ENCODE data around the gene DDIAS.
"Not testable (repeated sequence)": the region's sequence is repeated elsewhere in the genome, so short reads cannot be mapped to it uniquely, and the experiment has no call there.

The DDIAS gene, protein sequence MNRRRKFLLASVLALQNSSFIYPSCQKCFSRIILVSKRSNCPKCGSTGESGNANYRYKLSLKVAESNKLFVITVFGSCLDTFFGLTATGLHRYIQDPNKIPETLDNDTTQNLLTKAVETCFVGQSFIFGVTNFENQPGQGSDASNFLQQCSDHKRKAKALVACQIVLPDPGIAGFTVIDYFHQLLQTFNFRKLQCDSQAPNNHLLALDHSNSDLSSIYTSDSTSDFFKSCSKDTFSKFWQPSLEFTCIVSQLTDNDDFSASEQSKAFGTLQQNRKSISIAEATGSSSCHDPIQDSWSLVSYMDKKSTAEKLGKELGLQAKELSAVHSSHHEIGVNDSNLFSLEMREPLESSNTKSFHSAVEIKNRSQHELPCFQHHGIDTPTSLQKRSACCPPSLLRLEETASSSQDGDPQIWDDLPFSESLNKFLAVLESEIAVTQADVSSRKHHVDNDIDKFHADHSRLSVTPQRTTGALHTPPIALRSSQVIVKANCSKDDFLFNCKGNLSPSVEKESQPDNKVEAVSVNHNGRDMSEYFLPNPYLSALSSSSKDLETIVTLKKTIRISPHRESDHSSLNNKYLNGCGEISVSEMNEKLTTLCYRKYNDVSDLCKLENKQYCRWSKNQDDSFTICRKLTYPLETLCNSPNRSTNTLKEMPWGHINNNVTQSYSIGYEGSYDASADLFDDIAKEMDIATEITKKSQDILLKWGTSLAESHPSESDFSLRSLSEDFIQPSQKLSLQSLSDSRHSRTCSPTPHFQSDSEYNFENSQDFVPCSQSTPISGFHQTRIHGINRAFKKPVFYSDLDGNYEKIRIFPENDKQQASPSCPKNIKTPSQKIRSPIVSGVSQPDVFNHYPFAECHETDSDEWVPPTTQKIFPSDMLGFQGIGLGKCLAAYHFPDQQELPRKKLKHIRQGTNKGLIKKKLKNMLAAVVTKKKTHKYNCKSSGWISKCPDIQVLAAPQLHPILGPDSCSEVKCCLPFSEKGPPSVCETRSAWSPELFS

DNA sequence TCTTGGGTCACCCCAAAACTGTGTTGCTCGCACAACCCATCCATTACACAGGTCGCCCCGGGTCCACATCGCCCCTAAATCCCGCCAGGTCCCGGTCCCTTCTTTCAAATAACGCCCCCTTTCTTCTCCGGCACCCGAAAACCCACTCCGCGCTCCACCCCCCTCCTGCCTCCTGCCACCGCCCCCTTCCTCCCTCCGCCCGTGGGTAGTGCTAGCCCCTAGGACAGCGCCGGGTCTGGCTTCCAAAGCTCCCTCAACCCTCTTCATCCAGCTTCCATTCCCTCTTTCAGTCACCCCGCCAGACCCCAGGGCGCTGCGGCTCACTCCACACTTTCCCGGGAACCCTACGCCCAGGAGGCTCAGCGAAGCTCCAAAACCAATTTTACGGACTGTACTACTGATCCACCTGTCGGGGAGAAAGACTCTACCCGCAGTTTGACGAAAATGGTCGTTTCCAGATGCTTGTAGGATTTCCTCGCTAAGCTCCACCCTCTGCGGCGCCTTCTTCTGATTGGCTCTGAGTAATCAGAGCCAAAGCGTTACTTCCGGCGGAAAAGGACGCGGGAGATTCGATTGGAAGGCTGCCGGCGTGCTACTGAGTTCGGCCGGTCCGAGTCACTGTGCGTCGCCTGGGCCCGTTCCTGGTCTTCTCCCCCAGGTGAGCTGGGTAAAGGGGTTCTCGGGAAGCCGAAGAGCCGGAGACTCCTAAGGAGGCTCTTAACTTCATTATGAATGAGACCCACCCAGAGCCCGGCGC, at the start of gene DDIAS:
TSS of gene DDIAS (plus strand) at position 572 of the 757 bp plus-strand sequence. CDS start 13,003 bp downstream, outside the sequence.
- DNase-seq: peak; percentile 58

DNA sequence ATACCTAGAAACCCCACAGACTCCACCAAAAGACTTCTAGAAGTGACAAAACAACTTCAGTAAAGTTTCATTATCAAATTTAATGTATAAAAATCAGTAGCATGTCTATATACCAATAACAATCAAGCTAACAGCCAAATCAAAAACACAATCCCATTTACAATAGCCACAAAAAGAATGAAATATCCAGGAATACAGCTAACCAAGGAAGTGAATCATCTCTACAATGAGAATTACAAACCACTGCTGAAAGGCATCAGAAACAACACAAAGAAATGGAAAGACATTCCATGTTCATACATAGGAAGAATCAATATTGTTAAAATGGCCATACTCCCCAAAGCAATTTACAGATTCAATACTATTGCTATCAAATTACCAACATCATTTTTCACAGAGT, 47.3 kb upstream of the DDIAS start:
- DNase-seq: no peak

DNA sequence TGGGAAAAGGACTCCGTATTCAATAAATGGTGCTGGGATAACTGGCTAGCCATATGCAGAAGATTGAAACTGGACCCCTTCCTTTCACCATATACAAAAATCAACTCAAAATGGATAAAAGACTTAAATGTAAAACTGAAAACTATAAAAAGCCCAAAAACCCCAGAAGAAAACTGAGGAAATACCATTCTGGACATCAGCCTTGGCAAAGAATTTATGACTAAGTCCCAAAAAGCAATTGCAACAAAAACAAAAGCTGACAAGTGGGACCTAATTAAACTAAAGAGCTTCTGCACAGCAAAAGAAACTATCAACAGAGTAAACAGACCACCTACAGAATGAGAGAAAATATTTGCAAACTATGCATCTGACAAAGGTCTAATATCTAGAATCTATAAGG, 46.6 kb upstream of the DDIAS start:
- not testable (repeated sequence) for DNase-seq

DNA sequence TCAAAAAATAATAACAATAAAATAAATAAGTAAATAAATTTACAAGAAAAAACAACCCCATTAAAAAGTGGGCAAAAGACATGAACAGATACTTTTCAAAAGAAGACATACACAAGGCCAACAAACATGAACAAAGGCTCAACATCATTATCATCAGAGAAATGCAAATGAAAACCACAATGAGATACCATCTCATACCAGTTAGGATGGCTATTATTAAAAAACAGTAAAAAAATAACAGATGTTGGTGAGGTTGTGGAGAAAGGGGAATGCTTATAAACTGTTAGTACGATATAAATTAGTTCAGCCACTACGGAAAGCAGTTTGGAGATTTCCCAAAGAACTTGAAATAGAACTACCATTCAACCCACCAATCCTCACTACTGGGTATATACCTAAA, 45.9 kb upstream of the DDIAS start:
- no peak for DNase-seq

DNA sequence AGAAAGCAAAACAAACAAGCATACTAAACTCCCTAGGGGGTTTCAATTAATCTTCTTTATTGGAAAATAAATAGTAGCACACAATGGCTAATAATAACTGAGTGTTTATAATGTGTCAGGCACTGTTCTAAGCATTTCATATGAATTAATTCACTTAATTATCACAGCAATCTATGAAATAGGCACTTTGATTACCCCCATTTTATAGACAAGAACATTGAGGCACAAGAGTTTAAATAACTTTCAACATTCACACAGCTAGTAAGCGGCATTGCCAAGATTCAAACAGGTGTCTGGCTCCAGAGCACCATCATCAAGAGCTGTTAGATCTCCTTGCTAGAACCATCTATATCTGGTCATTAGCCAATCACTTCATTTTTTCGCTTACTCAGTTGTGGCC, 44.4 kb upstream of the DDIAS start:
- DNase-seq: no peak

DNA sequence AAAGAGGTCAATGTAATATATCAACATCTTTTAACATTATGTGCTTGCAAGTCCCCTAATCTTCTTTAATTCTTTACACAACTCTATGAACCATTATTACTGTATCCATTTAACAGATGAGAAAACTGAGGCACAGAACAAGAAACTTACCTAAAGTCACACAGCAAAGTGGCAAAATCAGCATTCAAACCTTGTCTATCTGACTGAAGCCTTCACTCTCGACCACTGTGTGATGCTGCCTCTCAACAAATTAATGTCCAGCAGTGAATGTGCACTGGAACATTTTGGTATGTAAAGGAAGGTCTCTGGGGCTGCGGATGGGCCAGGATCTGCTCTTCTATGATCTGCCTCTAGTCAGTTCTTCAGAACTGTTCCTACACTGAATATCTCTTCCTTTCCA, 43.4 kb upstream of the DDIAS start:
- no peak for DNase-seq

DNA sequence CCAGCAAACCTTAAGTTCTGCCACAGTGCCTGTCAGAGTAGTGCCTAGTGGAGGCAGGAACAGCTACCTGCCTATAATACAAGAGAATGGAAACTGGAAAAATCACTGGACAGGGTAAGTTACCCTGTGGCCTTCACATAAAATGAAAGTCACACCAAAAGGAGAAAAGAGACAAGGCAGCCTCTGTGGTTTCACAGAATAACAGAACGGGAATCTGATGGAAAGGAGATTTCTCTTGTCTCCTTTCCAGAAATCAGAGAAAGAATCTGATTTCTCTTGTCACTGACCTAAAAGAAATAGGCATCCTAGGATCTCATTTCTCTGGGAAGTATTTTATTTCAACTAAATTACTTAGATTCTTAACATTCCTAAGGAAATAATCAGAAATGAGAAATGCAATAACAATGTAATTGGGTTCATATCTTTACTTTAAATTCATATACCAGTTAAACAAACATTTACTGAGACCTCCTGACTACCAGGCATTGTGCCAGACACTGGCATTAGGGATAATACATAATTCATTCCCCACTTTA, 42.9 kb upstream of the DDIAS start:
- DNase-seq: no peak

DNA sequence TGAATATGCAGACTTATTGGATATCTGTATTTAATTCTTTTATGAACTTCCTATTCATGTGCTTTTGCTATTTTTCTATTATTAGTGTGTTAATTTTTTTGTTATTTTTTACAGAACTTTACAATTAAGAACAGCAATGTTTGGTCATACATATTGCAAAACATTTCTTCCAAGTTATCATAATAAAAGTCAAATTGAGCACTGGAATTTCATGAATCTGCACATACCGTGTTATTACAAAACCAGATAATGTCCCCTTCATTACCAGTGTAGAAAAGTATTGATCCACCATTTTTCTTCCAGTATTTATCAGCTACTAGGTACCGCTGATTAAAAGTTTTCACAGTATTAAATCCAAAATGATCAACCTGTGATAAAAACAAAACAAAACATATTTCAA, 41.8 kb upstream of the DDIAS start:
- no peak for DNase-seq

DNA sequence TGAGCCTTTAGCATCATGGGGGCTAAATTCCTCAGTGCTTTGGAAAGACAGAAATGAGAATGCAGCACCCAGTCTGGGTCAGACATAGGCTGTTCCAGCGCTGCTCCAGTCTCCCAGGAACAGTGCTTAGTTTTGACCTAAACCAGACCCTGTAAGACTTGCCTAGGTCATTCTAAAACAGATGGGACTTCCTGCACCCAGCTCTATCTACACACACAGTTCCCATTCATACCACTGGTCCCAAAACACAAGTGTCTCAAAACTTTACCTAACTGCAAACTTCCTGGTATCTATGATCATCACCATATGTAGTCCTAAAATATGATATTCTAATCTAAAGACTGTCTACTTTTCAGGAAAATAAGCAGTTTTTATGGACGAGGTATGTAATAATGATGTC, 39.2 kb upstream of the DDIAS start:
- DNase-seq: no peak

DNA sequence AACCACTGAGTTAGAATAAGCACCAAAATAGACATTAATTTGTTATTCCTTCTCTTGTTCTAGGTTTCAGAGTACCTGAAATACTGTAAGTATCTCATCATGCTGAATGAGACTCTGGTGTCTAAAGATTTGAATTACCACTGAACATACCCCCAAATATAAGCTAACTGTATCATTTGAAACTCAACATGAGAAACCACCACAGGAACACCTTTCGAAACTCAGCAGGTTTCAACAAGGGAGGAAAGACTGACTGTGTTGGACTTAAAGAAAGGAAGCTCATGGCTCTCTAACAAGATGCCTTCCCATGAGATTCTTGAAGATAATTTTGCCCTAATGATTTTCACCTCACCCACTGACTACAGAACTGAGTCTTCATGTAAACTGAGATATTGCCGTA, 38.3 kb upstream of the DDIAS start:
- DNase-seq: no peak

DNA sequence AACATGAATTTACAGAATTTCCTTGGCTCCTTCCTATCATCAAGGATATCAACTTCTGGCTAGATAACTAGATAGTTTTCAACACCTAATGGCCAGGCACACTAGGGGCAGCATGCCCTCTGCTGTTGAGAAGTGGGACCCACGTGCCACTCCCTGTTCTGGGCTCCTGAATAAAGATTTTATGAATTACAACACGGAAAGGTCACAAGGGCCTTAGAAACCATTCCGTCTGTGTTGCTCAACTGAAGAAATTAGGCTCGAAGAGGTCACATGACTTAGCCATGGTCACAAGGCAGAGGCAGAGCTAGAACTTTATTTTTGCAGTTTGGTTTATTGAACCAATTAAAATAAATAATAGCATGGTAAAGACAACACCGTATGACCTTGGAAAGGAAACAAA, 37.3 kb upstream of the DDIAS start:
- peak; percentile 12 for DNase-seq

DNA sequence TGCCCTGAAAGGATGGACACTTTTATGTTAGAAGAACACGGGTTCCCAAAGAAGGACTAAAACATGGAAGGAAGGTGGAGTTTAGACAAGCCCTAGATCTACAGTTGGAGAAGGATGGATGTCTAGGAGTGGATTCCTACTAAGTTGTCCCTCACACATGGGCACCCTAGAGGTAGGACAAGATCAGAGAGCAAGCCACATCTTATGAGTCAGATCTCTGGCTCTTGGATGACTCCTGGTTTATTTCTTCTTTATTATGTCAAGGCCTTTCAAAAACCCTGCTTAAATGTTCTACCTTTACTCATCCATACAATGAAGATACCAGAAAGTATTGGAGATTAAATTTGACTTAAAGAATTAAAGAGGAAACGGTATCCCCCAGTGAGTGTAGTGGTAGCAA, 35.7 kb upstream of the DDIAS start:
- no peak for DNase-seq

DNA sequence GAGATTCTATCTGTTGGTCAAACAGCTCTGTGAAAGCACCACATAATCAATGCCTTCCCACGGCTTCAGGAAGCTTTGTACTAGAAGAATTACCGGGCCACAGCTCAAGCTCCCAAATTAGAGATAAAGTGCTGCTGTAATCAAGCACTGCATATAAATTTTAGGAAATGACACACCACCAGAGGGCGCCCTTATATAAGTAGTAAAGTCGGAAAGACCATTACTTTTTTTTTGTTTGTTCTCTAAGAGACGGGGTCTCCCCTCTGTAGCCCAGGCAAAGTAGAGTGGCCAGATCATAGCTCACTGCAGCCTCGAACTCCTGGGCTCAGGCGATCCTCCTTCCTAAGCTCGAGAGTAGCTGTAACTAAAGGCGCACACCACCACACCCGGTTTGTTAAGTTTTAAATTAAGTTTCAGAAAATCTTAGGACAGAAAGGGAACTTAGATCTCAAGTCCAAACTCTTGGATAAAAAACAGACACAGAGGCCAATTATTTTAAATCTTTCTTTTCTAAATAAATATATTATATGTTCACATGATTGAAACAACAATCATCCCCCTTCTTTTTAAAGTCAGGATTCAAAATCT, 33.9 kb upstream of the DDIAS start:
- DNase-seq: no peak

DNA sequence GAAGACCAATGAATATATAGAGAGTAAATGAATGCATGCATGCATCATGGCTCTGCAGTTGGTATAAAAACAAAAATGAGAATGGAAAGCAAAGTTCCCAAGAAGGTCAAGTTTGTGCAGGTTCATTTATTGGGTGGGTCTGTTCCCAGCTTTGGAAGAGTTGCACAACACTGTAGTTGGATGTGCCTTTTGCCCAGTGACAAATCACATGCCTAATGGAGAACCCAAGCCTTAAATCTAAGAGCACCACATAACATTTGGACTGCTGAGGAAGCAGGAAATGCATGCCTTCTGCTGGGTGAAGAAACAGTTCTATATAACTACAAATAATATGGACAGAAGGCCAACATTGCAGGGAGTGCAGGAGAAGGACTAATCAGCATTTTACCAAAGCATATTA, 31.9 kb upstream of the DDIAS start:
- DNase-seq: no peak

DNA sequence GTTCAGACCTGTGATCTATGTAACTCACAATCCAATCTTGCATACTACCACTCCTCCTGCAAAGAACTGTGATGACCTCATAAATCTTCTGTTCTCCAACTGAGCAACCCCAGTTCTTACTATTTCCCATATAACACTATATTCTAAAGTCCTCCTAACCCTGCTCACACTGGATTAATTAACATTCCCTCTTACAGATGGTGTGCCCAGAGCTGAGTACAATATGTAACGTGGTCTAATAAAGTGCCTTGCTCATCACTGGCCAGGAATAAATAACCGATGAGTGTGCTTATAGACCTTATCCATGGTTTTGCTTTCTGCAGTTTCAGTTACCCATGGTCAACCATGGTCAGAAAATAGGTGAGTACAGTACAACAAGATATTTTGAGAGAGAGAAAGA, 29.9 kb upstream of the DDIAS start:
- DNase-seq: no peak

DNA sequence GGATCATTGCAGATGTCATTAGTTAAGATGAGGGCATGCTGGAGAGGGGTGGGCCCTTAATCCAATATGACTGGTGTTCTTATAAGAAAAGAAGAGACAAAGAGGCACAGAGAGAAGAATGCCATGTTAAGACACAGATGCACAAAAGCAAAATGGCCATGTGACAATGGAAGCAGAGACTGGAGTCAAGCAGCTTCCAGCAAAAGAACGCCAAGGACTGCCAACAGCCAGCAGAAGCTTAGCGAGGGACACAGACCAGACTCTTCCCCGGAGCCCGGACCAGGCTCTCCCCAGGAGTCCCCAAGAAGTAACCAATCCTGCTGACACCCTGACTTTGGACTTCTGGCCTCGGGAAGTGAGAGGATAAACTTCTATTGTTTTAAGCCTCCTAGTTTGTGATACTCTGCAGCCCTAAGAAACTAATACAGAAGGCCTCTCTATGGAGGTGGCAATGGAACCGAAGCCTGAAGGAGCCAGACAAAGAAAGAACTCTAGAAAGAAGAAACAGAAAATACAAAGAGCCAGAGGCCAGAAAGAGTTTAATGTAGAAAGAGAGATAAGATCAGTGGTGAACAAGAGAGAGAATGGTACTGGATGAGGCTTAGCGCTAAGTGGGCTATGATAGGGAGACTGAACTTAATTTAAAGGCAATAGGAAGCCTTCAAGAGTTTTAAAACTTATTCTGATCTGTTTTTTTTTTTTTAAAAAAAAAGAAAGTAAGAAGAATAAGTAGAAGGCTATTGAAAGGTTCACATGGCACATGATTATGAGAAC, 29.0 kb upstream of the DDIAS start:
- no peak for DNase-seq

DNA sequence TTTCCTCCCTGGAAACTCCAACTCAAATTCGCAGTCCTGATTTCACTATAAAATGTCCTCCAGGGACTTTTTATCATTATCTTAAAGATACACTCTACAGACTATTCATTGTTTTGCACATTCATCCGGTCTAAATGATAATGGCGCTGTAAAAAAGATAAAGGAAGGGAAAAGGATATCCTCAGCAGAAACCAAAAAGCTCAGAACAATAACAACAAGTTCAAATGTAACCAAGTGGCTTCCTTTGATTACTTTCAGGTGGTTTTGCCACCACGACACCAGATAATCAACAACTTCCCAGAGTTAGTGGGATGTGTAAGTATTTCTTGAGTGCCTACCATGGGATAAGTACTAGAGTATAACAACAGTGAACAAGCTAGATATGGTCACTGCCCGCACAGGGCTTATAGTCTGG, 27.6 kb upstream of the DDIAS start:
- no peak for DNase-seq

DNA sequence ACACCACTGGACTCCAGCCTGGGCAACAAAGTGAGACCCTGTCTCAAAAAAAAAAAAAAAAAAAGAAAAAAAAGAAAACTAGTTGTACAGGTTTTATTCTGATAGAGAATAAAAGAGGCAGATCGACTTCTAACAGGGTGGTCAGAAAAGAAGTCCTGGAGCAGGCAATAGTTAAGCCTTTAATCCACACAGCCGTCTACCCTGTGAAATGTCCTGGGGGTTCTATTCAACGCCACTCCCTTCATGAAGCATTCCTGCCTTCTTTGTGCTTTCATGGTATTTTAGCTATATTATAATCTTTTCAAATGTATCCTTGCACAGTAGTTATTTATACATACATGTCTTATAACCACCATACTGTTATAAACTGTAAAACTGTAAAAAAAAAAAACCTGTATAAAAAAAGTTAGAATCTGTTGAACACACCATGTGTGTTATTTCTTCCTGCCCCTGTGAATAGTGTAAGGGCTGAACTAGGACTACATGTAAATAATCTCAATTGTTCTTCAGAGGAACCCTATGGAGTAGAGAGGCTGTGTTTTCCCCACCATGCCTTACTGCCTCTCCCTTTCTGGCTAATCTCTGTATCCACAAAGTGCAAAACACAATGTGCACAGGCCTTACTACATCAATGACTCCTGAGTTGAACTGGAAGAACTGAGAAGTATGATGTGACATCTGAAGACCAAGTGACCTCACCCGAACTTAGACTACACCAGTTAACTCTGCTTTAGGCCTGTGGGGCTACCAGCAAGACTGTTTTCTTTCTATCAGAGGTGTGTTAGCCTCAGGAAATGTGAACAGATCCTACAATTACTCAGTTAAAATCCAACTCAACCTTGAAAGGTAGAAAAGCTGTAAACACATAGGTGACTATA, 26.7 kb upstream of the DDIAS start:
- DNase-seq: no peak

DNA sequence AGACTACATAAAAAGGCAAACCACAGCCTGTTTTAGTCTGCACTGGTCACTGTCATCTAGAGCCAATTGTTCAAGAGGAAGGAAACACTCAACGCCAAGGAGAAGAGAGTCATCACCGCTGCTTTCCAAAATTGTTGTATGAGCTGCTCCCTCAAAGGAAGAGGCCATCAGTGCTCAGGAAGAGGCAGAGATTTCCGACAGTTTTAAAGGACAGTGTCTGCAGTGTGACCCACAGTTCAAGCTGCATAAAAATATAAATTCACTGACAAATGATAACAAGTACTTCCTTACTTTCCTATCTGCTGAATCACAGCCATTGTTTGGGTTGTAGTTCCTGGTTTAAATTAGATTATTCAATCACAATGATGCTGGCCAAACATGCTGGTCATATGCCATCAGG, 17.7 kb upstream of the DDIAS start:
- no peak for DNase-seq

DNA sequence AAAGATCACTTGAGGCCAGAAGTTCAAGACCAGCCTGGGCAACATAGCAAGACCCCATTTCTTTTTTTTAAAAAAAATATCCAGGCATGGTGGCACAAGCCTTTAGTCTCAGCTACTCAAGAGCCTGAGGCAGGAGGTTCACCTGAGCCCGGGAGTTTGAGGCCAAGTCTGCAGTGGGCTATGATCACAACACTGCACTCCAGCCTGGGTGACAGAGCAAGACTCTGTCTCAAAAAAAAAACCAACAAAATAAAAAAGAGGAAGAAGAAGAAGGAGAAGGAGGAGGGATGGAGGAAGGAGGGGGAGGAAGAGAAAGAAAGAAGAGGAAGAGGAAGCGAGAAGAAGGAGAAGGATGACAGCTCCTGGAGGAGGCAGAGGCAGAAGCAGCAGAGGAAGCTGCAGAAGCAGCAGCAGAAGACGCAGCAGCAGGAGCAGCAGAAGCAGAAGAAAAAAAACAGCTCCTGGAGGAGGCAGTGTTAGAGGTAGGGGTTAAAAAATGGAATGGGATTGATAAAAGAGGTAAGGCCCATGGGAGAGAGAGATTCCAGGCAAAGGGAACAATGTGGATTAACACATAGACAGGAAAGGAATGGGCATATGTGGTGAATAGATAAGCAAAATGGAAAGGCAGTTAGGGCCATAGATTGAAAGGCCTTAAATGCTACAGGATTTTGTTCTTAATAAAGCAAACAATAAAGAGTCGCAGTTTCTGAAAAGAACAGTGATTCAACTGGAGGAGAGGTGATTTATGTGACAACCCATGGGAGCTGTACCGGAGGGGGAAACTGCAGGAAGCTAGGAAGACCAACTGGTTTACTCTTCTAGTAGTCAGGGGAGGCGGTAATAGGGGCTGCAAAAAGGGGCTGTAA, 12.2 kb upstream of the DDIAS start:
- peak; percentile 79 for DNase-seq
